Mesothelial cell of epicardium (in vitro differentiated cells): ENCODE measurements around the gene WNT3A. TPM values are rescaled to one million over a fixed set of nuclear protein-coding genes. Genes with fewer than 3 reads are reported as not detected.

ENCODE experiments used
- DNase-seq, 2 experiments: peaks; one replicate each; pipeline ENCODE4 v3.0.0; 2021; ENCODE audit warnings: low spot score in 2 of 2; ENCODE audit not compliant: unreplicated experiment in 2 of 2
- H3K27ac Mint-ChIP-seq: 2 replicates; pipeline ENCODE4 v1.8.0; 2021; ENCODE audit warnings: mixed read lengths
- H3K27me3 Mint-ChIP-seq: 2 replicates; pipeline ENCODE4 v1.8.0; 2021; ENCODE audit warnings: low read depth, mixed read lengths
- H3K36me3 Mint-ChIP-seq: 2 replicates; pipeline ENCODE4 v1.8.0; 2021; ENCODE audit warnings: mixed read lengths
- H3K4me1 Mint-ChIP-seq: 2 replicates; pipeline ENCODE4 v1.8.0; 2021; ENCODE audit warnings: mixed read lengths
- H3K4me3 Mint-ChIP-seq: 2 replicates; pipeline ENCODE4 v1.8.0; 2021; ENCODE audit warnings: mild to moderate bottlenecking, moderate library complexity, mixed read lengths
- H3K9me3 Mint-ChIP-seq: 2 replicates; pipeline ENCODE4 v1.8.0; 2021; ENCODE audit warnings: mixed read lengths
- CTCF ChIP-seq: fragments of 200-600 bp; sonication (generic); IDR thresholded peaks from one replicate; pipeline ENCODE4 v1.5.0; 2021; ENCODE audit warnings: antibody characterized with exemption; ENCODE audit not compliant: unreplicated experiment
- total RNA-seq: library from RNA; stranded (reverse); gene quantifications from 3 replicates; pipeline ENCODE4 v1.2.1, GENCODE V29; 2021

The WNT3A gene
- total RNA-seq, 1 donor from 2014 or later = 0.16 TPM

DNA sequence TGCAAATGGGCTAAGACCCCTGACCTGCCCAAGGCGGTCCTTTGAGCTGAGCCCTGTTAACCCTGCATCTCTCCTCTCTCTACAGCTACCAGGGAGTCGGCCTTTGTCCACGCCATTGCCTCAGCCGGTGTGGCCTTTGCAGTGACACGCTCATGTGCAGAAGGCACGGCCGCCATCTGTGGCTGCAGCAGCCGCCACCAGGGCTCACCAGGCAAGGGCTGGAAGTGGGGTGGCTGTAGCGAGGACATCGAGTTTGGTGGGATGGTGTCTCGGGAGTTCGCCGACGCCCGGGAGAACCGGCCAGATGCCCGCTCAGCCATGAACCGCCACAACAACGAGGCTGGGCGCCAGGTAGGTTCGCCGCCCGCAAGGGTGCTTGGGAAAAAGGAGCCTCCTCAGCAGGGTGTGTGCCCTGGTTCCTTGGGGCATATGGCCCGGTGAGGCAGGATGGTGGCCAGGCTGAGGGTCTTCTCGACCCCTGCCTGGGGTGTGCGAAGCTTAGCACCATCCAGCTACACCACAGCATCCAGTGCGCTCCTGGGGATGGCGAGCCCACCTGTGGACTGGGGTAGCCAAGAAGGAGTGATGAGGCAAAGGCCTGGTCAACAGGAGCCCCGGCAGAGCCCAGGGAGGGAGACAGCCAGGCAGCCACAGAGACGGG lies 43.9 kb downstream of the WNT3A start:
- Mint-ChIP-seq H3K9me3 (no peaks in the 10 kb centered on the region), H3K4me3 (no peak overlapping the region), H3K36me3 (no peaks in the 10 kb centered on the region), H3K27me3 (peaks cover 58% of the 10 kb centered on the region), H3K4me1 (no peaks in the 10 kb centered on the region), H3K27ac (no peak overlapping the region)
- no peak for TF ChIP-seq CTCF
- no peak for DNase-seq

DNA sequence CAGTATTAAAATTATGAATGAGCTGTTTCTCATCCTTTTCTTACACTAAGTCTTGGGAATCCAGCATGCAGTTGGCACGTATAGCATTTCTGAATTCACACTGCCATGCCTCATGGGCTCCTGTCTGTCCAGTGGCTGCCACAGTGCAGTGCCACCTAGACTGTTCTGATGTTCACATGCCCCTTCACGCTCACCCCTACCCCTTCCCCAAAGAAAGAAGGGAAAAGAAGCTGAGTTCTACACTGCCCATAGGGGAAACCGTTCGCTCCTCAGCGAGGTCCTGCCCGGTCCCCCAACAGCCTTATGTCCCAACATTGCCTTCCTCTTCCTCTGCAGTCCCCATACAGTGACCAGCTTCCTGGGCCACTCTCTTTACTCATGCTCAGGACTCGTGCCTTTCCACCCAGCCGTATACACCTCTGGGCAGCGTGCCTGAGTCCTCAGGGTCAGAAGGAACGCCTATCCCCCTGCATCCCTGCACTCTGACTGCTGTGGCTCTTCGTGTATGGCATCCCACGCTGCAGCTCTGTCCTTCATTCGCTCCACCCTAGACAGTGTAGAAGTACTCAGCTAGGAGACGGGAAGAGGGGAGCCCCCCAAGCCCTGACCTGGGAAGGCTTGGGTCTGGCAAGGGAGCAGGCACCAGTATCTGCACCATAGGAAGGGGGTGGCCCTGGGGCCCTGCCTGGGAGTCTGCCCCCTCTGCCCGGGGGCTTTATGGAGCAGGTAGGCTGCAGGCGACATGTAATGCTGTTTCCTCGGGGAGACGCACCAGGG lies 51.6 kb downstream of the WNT3A start:
- Mint-ChIP-seq H3K4me3 (no peak overlapping the region), H3K27me3 (peaks cover 81% of the 10 kb centered on the region), H3K9me3 (peaks cover 8% of the 10 kb centered on the region), H3K36me3 (no peaks in the 10 kb centered on the region), H3K4me1 (peaks cover 9% of the 10 kb centered on the region), H3K27ac (no peak overlapping the region)
- TF ChIP-seq CTCF = no peak
- no peak for DNase-seq

- no peak for DNase-seq
- H3K27me3 Mint-ChIP-seq = peaks cover 74% of the 10 kb centered on the region
- no peak for TF ChIP-seq CTCF
- peak overlapping the region; percentile 70 for H3K4me3 Mint-ChIP-seq
- no peaks in the 10 kb centered on the region for H3K36me3 Mint-ChIP-seq
- peaks cover 8% of the 10 kb centered on the region for H3K9me3 Mint-ChIP-seq
- peaks cover 9% of the 10 kb centered on the region for H3K4me1 Mint-ChIP-seq
- no peak overlapping the region for H3K27ac Mint-ChIP-seq
Measured at GRCh38 chr1:228058949-228059633, 52.3 kb downstream of the WNT3A start.

GRCh38 chr1:228059634-228060457 lies 53.0 kb downstream of the WNT3A start:
- H3K9me3 Mint-ChIP-seq = peaks cover 8% of the 10 kb centered on the region
- H3K4me1 Mint-ChIP-seq = peaks cover 9% of the 10 kb centered on the region
- peaks cover 72% of the 10 kb centered on the region for H3K27me3 Mint-ChIP-seq
- TF ChIP-seq CTCF = no peak
- peak overlapping the region; percentile 70 for H3K4me3 Mint-ChIP-seq
- no peaks in the 10 kb centered on the region for H3K36me3 Mint-ChIP-seq
- DNase-seq = peak; percentile 90 to 95
- H3K27ac Mint-ChIP-seq = peak overlapping the region; percentile 12

DNA sequence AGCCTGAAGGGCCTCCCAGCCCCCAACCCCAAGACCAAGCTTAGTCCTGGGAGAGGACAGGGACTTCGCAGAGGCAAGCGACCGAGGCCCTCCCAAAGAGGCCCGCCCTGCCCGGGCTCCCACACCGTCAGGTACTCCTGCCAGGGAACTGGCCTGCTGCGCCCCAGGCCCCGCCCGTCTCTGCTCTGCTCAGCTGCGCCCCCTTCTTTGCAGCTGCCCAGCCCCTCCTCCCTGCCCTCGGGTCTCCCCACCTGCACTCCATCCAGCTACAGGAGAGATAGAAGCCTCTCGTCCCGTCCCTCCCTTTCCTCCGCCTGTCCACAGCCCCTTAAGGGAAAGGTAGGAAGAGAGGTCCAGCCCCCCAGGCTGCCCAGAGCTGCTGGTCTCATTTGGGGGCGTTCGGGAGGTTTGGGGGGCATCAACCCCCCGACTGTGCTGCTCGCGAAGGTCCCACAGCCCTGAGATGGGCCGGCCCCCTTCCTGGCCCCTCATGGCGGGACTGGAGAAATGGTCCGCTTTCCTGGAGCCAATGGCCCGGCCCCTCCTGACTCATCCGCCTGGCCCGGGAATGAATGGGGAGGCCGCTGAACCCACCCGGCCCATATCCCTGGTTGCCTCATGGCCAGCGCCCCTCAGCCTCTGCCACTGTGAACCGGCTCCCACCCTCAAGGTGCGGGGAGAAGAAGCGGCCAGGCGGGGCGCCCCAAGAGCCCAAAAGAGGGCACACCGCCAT lies 53.8 kb downstream of the WNT3A start:
- Mint-ChIP-seq H3K27me3 (peaks cover 74% of the 10 kb centered on the region), H3K4me1 (peaks cover 9% of the 10 kb centered on the region), H3K27ac (no peak overlapping the region), H3K36me3 (no peaks in the 10 kb centered on the region), H3K4me3 (peak overlapping the region; percentile 70), H3K9me3 (peaks cover 8% of the 10 kb centered on the region)
- TF ChIP-seq CTCF = no peak
- DNase-seq = no peak
